K562 treated with DMSO at 1 percent for 24 hours (cell line): ENCODE measurements around the gene ST3GAL5. TPM values are rescaled to one million over a fixed set of nuclear protein-coding genes. Genes with fewer than 3 reads are reported as not detected.

ENCODE experiments used
- total RNA-seq: library from RNA; unstranded; fragments of 300-600 nt; gene quantifications from 2 replicates; pipeline ENCODE4 v1.2.3, GENCODE V29; 2022; ENCODE audit warnings: low read depth; ENCODE audit not compliant: insufficient read depth

The ST3GAL5 gene
- total RNA-seq: 7.0 and 8.4 TPM in 2 replicates

DNA sequence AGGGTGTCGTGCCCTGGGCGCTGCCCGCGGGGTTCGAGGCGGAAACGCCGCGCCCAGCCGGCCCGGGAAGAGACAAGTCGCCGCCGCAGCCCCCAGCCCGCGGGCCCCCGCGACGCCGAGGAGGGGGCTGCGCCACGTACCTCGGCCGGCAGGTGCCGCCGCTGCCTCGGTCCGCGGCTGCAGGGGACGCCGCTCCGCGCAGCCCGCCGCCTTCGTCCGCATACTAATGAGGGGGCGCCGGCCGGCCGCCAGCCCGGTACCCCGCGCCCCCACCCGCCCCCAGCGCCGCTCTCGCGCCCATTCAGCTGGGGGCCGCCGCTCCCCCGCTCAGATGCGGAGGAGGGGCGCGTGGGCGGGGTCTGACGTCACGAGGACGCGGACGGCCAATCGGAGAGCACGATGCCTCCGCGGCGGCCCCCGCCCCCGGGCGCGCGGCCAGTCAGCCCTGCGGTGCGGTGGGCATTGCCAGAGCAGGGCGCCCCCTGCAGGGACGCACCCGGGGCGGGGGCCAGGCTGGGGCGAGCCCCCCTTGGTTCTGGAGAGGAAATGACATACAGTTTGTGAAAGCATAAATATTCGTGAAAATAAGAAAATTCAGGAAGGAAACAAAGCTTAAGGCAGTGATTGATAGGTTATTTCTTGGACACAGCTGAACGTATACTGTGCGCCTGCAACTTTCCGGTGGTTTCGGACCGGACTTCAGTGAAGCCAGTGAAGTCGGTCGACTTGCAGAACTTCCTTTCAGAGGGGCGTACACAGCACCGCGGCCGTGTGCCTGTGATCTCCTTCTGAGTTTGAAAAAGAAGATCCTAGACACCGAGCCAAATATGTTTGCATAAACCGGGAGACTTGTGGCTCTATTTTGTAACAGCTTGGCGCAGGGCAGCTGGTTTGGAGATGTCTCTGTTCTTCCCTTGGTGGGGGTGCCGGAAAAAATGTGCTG is at the start of gene ST3GAL5:
ST3GAL5 (minus strand) TSS at position 307 of the 943 bp plus-strand sequence; CDS start at position 222, 85 bp downstream.

Other genes with a start within 250 kb of the ST3GAL5 start
- gene SFTPB, start 220.8 kb downstream of the ST3GAL5 start, total RNA-seq: not detected in 2 replicates
- gene GNLY, start 194.6 kb downstream of the ST3GAL5 start, total RNA-seq: not detected in 2 replicates
- 0.51 TPM in 1 of 2 replicates, not detected in the other for gene ATOH8, start 135.0 kb downstream of the ST3GAL5 start, total RNA-seq
- gene POLR1A, start 216.9 kb upstream of the ST3GAL5 start, total RNA-seq: 6.7 and 7.6 TPM in 2 replicates
- 64.1 and 115 TPM in 2 replicates for gene PTCD3, start 217.2 kb upstream of the ST3GAL5 start, total RNA-seq